ENCODE measurements around the gene DONSON.

DONSON gene

DNA sequence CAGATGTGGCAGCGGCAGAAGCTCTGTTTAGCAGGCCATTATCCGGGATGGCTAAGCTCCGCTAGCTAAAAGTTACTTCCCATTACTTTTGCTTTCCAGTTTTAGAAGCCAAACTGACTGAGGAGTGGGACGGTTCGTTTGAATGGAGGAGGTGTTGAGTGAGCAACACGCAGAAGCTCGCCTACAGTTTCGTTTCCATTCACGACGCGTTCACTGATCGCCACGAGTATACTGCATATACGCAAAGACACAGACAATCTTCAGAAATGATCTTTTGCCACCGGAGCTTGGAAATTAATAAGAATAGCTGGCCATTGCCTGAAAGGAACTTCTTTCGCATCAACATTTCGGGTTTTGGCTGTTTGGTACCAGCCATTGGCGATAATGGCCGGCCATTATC, 31.0 kb downstream of the DONSON start:
- ATAC-seq (ENCODE audit: low read depth) = no peak
- H3K27me3 ChIP-seq (ENCODE audit: insufficient read depth, poor library complexity, severe bottlenecking) = no peaks in the 10 kb centered on the region
- TF ChIP-seq, protein P1, sequence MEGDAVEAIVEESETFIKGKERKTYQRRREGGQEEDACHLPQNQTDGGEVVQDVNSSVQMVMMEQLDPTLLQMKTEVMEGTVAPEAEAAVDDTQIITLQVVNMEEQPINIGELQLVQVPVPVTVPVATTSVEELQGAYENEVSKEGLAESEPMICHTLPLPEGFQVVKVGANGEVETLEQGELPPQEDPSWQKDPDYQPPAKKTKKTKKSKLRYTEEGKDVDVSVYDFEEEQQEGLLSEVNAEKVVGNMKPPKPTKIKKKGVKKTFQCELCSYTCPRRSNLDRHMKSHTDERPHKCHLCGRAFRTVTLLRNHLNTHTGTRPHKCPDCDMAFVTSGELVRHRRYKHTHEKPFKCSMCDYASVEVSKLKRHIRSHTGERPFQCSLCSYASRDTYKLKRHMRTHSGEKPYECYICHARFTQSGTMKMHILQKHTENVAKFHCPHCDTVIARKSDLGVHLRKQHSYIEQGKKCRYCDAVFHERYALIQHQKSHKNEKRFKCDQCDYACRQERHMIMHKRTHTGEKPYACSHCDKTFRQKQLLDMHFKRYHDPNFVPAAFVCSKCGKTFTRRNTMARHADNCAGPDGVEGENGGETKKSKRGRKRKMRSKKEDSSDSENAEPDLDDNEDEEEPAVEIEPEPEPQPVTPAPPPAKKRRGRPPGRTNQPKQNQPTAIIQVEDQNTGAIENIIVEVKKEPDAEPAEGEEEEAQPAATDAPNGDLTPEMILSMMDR (IDR thresholded peaks at IDR 0.05; ENCODE audit: poor library complexity, severe bottlenecking) = no peak
- H3K27ac ChIP-seq (ENCODE audit: poor library complexity, severe bottlenecking) = no peak overlapping the region
- peaks cover 2% of the 10 kb centered on the region for H3K9me3 ChIP-seq (ENCODE audit: severe bottlenecking)
- H3K4me1 ChIP-seq (ENCODE audit: insufficient read depth, poor library complexity, severe bottlenecking) = no peaks in the 10 kb centered on the region
- no peak for DNase-seq (ENCODE audit: low spot score)
- H3K36me3 ChIP-seq (ENCODE audit: low read depth) = peaks cover 98% of the 10 kb centered on the region
- no peak overlapping the region for H3K4me3 ChIP-seq (ENCODE audit: severe bottlenecking)

GRCh38 chr21:33554982-33555344, 33.5 kb downstream of the DONSON start:
- no peak for DNase-seq (ENCODE audit: low spot score)
- Histone ChIP-seq H3K9me3 (ENCODE audit: severe bottlenecking) (peaks cover 2% of the 10 kb centered on the region), H3K27ac (ENCODE audit: poor library complexity, severe bottlenecking) (no peak overlapping the region), H3K27me3 (ENCODE audit: insufficient read depth, poor library complexity, severe bottlenecking) (no peaks in the 10 kb centered on the region), H3K36me3 (ENCODE audit: low read depth) (peaks cover 96% of the 10 kb centered on the region), H3K4me3 (ENCODE audit: severe bottlenecking) (no peak overlapping the region), H3K4me1 (ENCODE audit: insufficient read depth, poor library complexity, severe bottlenecking) (no peaks in the 10 kb centered on the region)
- ATAC-seq (ENCODE audit: low read depth) = no peak
- TF ChIP-seq, protein P1 (IDR thresholded peaks at IDR 0.05; ENCODE audit: poor library complexity, severe bottlenecking) = no peak

DNA sequence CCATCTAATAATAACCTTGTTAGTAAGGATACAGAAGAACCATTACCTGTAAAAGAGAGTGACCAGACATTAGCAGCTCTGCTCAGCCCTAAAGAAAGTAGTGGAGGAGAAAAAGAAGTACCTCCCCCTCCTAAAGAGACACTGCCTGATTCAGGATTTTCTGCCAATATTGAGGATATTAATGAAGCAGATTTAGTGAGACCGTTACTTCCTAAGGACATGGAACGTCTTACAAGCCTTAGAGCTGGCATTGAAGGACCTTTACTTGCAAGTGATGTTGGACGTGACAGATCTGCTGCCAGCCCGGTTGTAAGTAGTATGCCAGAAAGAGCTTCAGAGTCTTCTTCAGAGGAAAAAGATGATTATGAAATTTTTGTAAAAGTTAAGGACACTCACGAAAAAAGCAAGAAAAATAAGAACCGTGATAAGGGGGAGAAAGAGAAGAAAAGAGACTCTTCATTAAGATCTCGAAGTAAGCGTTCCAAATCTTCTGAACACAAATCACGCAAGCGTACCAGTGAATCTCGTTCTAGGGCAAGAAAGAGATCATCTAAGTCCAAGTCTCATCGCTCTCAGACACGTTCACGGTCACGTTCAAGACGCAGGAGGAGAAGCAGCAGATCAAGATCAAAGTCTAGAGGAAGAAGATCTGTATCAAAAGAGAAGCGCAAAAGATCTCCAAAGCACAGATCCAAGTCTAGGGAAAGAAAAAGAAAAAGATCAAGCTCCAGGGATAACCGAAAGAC, 34.1 kb downstream of the DONSON start:
- peaks cover 2% of the 10 kb centered on the region for H3K9me3 ChIP-seq (ENCODE audit: severe bottlenecking)
- DNase-seq (ENCODE audit: low spot score) (no peak), ATAC-seq (ENCODE audit: low read depth) (no peak)
- no peaks in the 10 kb centered on the region for H3K4me1 ChIP-seq (ENCODE audit: insufficient read depth, poor library complexity, severe bottlenecking)
- no peaks in the 10 kb centered on the region for H3K27me3 ChIP-seq (ENCODE audit: insufficient read depth, poor library complexity, severe bottlenecking)
- H3K27ac ChIP-seq (ENCODE audit: poor library complexity, severe bottlenecking) = no peak overlapping the region
- TF ChIP-seq, protein P1 (IDR thresholded peaks at IDR 0.05; ENCODE audit: poor library complexity, severe bottlenecking) = no peak
- no peak overlapping the region for H3K4me3 ChIP-seq (ENCODE audit: severe bottlenecking)
- H3K36me3 ChIP-seq (ENCODE audit: low read depth) = peaks cover 96% of the 10 kb centered on the region

DNA sequence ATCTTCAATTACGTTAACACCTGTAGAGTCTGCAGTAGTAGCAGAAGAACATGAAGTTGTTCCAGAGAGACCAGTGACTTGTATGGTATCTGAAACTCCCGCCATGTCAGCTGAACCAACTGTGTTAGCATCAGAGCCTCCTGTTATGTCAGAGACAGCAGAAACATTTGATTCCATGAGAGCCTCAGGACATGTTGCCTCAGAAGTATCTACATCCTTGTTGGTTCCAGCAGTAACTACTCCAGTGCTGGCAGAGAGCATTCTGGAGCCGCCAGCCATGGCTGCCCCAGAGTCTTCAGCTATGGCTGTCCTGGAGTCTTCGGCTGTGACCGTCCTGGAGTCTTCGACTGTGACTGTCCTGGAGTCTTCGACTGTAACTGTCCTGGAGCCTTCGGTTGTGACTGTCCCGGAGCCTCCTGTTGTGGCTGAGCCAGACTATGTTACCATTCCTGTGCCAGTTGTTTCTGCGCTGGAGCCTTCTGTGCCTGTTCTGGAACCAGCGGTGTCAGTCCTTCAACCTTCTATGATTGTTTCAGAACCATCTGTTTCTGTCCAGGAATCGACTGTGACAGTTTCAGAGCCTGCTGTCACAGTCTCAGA, 35.4 kb downstream of the DONSON start:
- peaks cover 96% of the 10 kb centered on the region for H3K36me3 ChIP-seq (ENCODE audit: low read depth)
- no peak overlapping the region for H3K27ac ChIP-seq (ENCODE audit: poor library complexity, severe bottlenecking)
- no peak overlapping the region for H3K4me3 ChIP-seq (ENCODE audit: severe bottlenecking)
- DNase-seq (ENCODE audit: low spot score) (no peak), ATAC-seq (ENCODE audit: low read depth) (0 out of 3 replicates have a peak, but pooled peaks have one; percentile 17)
- H3K9me3 ChIP-seq (ENCODE audit: severe bottlenecking) = peaks cover 2% of the 10 kb centered on the region
- H3K4me1 ChIP-seq (ENCODE audit: insufficient read depth, poor library complexity, severe bottlenecking) = no peaks in the 10 kb centered on the region
- H3K27me3 ChIP-seq (ENCODE audit: insufficient read depth, poor library complexity, severe bottlenecking) = no peaks in the 10 kb centered on the region
- TF ChIP-seq, protein P1 (IDR thresholded peaks at IDR 0.05; ENCODE audit: poor library complexity, severe bottlenecking) = no peak

Data from RWPE2 (cell line).